MCF 10A (cell line): Measurements from ENCODE around the gene APBB2. TPM values are rescaled to one million over a fixed set of nuclear protein-coding genes. Genes with fewer than 3 reads are reported as not detected.

Experiments used
- BruUV-seq: library from RNA; stranded (reverse); fragments of 400-500 nt; replicated peaks from 2 replicates; lab custom pipeline; 2021; lab: Mats Ljungman, UMichigan
- CTCF ChIA-PET: fragments of 300-600 bp; sonication (Branson Sonifier 250); formaldehyde crosslinking; extraction: SDS; loops from one replicate; lab custom pipeline; 2021; ENCODE audit warnings: antibody characterized with exemption, inconsistent platforms; lab: Yijun Ruan, JAX
- POLR2A ChIA-PET: fragments of 300-600, 350-650 bp; sonication (Branson Sonifier 250); formaldehyde crosslinking; extraction: SDS; loops from one replicate; lab custom pipeline; 2020; ENCODE audit warnings: antibody characterized with exemption, inconsistent platforms; lab: Yijun Ruan, JAX
- DNase-seq: peaks from one replicate; pipeline ENCODE4 v3.0.0-alpha.2; 2018; ENCODE audit not compliant: unreplicated experiment
- H3K27ac Mint-ChIP-seq: one replicate; pipeline ENCODE4 v1.8.0; 2022; ENCODE audit warnings: mild to moderate bottlenecking, low read depth, mixed read lengths; ENCODE audit not compliant: unreplicated experiment
- H3K27me3 Mint-ChIP-seq: one replicate; pipeline ENCODE4 v1.8.0; 2022; ENCODE audit warnings: mixed read lengths; ENCODE audit not compliant: insufficient read depth, unreplicated experiment
- H3K36me3 Mint-ChIP-seq: one replicate; pipeline ENCODE4 v1.8.0; 2022; ENCODE audit warnings: mild to moderate bottlenecking, moderate library complexity, mixed read lengths; ENCODE audit not compliant: insufficient read depth, unreplicated experiment
- H3K4me1 Mint-ChIP-seq: one replicate; pipeline ENCODE4 v1.8.0; 2022; ENCODE audit warnings: mixed read lengths; ENCODE audit not compliant: insufficient read depth, unreplicated experiment
- H3K4me3 Mint-ChIP-seq: one replicate; pipeline ENCODE4 v1.8.0; 2022; ENCODE audit warnings: mild to moderate bottlenecking, moderate library complexity, mixed read lengths; ENCODE audit not compliant: unreplicated experiment
- H3K9me3 Mint-ChIP-seq: one replicate; pipeline ENCODE4 v1.8.0; 2022; ENCODE audit warnings: mixed read lengths; ENCODE audit not compliant: unreplicated experiment
- intact Hi-C: fragments of 100-400 bp; cut with micrococcal nuclease; formaldehyde crosslinking; loops from 2 replicates; pipeline ENCODE4 v1.14.1; 2022
- total RNA-seq: library from RNA; stranded (reverse); gene quantifications from 2 replicates; pipeline ENCODE4 v1.2.3, GENCODE V29; 2022
- TF ChIP-seq, protein P1 (sequence below): fragments of 200-600 bp; IDR thresholded peaks from one replicate; pipeline ENCODE4 v1.8.0; 2022; ENCODE audit warnings: antibody characterized with exemption, mild to moderate bottlenecking; ENCODE audit not compliant: unreplicated experiment

APBB2 gene
- total RNA-seq, 1 experiment from 2014 or later = 201 TPM

DNA sequence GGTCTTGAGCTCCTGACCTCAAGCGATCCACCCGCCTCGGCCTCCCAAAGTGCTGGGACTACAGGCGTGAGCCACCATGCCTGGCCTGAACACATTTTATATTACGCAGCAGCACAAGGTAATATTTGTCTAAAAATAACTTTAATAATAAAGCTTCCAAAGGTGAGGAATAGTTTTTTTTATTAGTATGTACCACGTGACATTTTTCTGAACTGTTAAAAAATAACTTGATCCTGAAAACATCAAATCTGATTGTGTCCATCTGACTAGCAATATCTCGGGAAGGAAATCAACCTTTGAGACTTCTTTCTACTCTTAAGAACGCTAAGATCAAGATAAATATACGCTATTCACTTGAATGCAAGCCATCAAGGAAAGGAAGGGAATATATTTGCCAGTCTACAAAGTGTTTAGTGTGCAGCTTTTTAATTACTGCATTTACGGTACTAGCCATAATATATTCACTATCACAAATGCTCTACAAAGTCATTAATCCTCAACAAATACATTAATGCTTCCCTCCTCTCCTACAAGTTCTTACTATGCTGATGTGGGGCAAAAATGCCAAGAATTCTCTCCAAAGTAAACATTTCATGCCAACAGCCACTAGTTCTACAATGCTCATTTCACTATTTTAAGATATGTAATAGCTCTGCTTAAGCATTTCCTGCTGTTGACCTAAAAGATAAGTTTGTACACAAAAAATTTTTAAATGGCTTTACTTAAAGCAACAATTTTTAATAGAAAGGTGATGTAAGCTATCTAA, 143.6 kb downstream of the APBB2 start:
- POLR2A ChIA-PET = interaction anchor here (0.6 to 1.2 kb wide), 2 partner anchors 112 to 142 kb away, joined by 3 read pairs; no protein-coding TSS in a partner anchor
- Mint-ChIP-seq H3K27ac (no peak overlapping the region), H3K4me3 (no peak overlapping the region), H3K27me3 (no peaks in the 10 kb centered on the region), H3K9me3 (no peaks in the 10 kb centered on the region), H3K36me3 (peaks cover 27% of the 10 kb centered on the region), H3K4me1 (peaks cover 28% of the 10 kb centered on the region)
- BruUV-seq = no TSS peak
- TF ChIP-seq, protein P1, sequence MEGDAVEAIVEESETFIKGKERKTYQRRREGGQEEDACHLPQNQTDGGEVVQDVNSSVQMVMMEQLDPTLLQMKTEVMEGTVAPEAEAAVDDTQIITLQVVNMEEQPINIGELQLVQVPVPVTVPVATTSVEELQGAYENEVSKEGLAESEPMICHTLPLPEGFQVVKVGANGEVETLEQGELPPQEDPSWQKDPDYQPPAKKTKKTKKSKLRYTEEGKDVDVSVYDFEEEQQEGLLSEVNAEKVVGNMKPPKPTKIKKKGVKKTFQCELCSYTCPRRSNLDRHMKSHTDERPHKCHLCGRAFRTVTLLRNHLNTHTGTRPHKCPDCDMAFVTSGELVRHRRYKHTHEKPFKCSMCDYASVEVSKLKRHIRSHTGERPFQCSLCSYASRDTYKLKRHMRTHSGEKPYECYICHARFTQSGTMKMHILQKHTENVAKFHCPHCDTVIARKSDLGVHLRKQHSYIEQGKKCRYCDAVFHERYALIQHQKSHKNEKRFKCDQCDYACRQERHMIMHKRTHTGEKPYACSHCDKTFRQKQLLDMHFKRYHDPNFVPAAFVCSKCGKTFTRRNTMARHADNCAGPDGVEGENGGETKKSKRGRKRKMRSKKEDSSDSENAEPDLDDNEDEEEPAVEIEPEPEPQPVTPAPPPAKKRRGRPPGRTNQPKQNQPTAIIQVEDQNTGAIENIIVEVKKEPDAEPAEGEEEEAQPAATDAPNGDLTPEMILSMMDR = no peak
- CTCF ChIA-PET = interaction anchor here (0.7 to 1.3 kb wide), 3 partner anchors 94 to 157 kb away, joined by 3 to 4 read pairs (median 3); no protein-coding TSS in a partner anchor
- intact Hi-C loops = no loop called here
- no peak for DNase-seq

DNA sequence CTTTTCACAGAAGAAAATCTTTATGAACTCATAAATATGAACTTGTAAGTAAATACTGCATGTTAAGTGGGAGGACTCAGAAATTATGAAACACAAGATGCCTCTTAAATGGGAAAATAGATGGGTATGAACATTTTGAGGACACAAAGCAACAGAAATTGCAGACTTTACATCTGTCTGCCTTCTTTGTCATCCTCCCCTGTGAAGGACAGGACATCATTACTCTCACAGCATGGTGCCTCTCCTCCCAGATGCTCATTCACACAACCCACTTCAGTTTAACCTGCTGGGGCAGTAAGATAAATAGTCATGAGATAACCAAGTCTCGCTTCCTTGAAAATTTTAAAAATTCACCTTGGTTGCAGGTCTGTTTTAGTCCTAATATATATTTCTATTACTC, 144.5 kb downstream of the APBB2 start:
- Mint-ChIP-seq H3K27me3 (no peaks in the 10 kb centered on the region), H3K9me3 (no peaks in the 10 kb centered on the region)
- POLR2A ChIA-PET = no interaction called here

DNA sequence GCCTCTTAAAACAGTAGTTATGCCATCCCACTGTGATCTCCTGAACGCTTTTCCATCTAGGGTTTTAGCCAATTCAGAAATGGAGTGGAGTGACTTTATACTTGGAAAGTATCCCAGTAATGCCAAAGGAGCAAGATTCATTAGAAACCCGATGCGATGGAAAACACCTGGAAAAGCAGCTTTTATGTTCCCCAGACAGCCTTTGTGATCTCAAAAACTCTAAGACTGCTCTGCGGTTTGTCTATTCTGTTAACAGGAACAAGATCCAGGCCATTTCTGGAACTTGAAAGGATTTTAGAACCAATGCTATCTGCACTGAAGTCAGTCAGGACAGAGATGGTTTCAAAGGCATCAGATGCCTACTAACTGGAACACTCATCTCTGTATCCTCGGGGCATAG, 145.1 kb downstream of the APBB2 start:
- Mint-ChIP-seq H3K36me3 (peaks cover 37% of the 10 kb centered on the region), H3K9me3 (no peaks in the 10 kb centered on the region), H3K4me1 (peaks cover 28% of the 10 kb centered on the region), H3K27ac (no peak overlapping the region), H3K27me3 (no peaks in the 10 kb centered on the region), H3K4me3 (no peak overlapping the region)
- no peak for DNase-seq
- POLR2A ChIA-PET = no interaction called here
- TF ChIP-seq, protein P1 = no peak
- CTCF ChIA-PET = interaction anchor here (0.7 to 1.0 kb wide), 2 partner anchors 10 to 150 kb away, joined by 3 to 5 read pairs; no protein-coding TSS in a partner anchor
- intact Hi-C loops = no loop called here
- BruUV-seq = no TSS peak

More for the DNA sequence above, 144.5 kb downstream of the APBB2 start:
- no TSS peak for BruUV-seq
- intact Hi-C loops = no loop called here
- H3K27ac Mint-ChIP-seq = no peak overlapping the region
- no peak overlapping the region for H3K4me3 Mint-ChIP-seq
- H3K4me1 Mint-ChIP-seq = peaks cover 28% of the 10 kb centered on the region
- CTCF ChIA-PET = interaction anchor here (0.7 kb wide), 2 partner anchors 151 to 158 kb away, joined by 3 read pairs; no protein-coding TSS in a partner anchor
- peaks cover 32% of the 10 kb centered on the region for H3K36me3 Mint-ChIP-seq
- DNase-seq = no peak
- TF ChIP-seq, protein P1 = no peak

DNA sequence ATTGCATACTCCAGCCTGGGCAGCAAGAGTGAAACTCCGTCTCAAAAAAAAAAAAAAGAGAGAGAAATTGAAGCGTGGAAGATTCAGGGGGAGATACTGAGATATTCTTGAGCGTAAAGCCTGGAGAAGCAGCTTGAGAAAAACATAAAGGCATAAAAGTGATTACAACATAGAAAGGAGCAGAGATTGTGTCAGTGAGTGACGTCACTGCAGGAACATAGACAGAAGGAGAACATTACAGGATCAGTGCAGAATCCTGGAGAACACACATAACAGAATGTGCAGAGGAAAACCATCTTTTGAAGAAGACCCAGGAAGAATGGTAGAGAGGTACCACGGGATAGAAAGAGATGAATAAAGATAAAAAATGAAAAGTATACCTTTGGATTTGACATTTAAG, 147.0 kb downstream of the APBB2 start:
- no peak for DNase-seq
- Mint-ChIP-seq H3K4me3 (no peak overlapping the region), H3K36me3 (peaks cover 38% of the 10 kb centered on the region), H3K27ac (no peak overlapping the region), H3K9me3 (no peaks in the 10 kb centered on the region), H3K27me3 (no peaks in the 10 kb centered on the region), H3K4me1 (peaks cover 13% of the 10 kb centered on the region)
- POLR2A ChIA-PET = no interaction called here
- intact Hi-C loops = no loop called here
- CTCF ChIA-PET = interaction anchor here (0.6 kb wide), 1 partner anchor 91 kb away, joined by 3 read pairs; no protein-coding TSS in a partner anchor
- TF ChIP-seq, protein P1 = no peak
- no TSS peak for BruUV-seq
